HepG2 (cell line): Measurements from ENCODE around the gene AGK.

Experiments used
- CTCF ChIP-seq: sonication (generic); formaldehyde crosslinking; IDR thresholded peaks from 2 replicates; pipeline ENCODE4 v1.5.0; 2020; ENCODE audit warnings: mild to moderate bottlenecking, missing genetic modification reagents, moderate library complexity
- JUND ChIP-seq: sonication (generic); formaldehyde crosslinking; IDR thresholded peaks from 2 replicates; pipeline ENCODE4 v1.8.0; 2022; ENCODE audit warnings: mild to moderate bottlenecking, missing genetic modification reagents
- NFAT5 ChIP-seq: sonication (generic); formaldehyde crosslinking; IDR thresholded peaks from 2 replicates; pipeline ENCODE4 v1.4.0; 2020; ENCODE audit warnings: missing genetic modification reagents
- POLR2A ChIP-seq, 2 experiments: IDR thresholded peaks; 2 replicates each; pipeline ENCODE4 v1.6.1; 2011; ENCODE audit warnings: low read depth in 2 of 2, low read length in 2 of 2, mild to moderate bottlenecking in 1 of 2, moderate library complexity in 1 of 2; ENCODE audit not compliant: insufficient read depth in 1 of 2
- USF2 ChIP-seq, 2 experiments: sonication (generic) in 1 of 2; formaldehyde crosslinking in 1 of 2; IDR thresholded peaks; 2 replicates each; pipeline versions ENCODE4 v1.5.1 to v1.6.1; 2011 to 2020; ENCODE audit warnings: borderline replicate concordance in 1 of 2, low read depth in 1 of 2, low read length in 1 of 2, mild to moderate bottlenecking in 1 of 2, missing genetic modification reagents in 1 of 2, moderate library complexity in 1 of 2
- ZKSCAN8 ChIP-seq: IDR thresholded peaks from 2 replicates; pipeline ENCODE4 v1.6.1; 2016; ENCODE audit warnings: borderline replicate concordance, missing genetic modification reagents, missing compliant biosample characterization
- ZNF292 ChIP-seq: sonication (generic); formaldehyde crosslinking; IDR thresholded peaks from 2 replicates; pipeline ENCODE4 v1.8.1; 2022; ENCODE audit warnings: mild to moderate bottlenecking, low read depth, missing genetic modification reagents, borderline replicate concordance

GRCh38 chr7:141673346-141673745 lies 122.1 kb downstream of the AGK start:
- TF ChIP-seq CTCF (CRISPR knock-in tag) (no peak), ZKSCAN8 (CRISPR knock-in tag) (no peak), USF2 (IDR thresholded peaks at IDR 0.05; ENCODE audit: low read depth, low read length) (no peak), USF2 (CRISPR knock-in tag; IDR thresholded peaks at IDR 0.05; ENCODE audit: borderline replicate concordance) (no peak), POLR2A (IDR thresholded peaks at IDR 0.05; ENCODE audit: insufficient read depth in 1 of 2, low read depth in 2 of 2, low read length in 2 of 2) (no peak), JUND (no peak), NFAT5 (no peak), ZNF292 (CRISPR knock-in tag) (no peak)
